OCI-LY3 (cell line): ENCODE measurements around the gene PEX16.

ENCODE experiments used
- EZH2phosphoT487 ChIP-seq: fragments of 200-600 bp; shearing (Covaris generic); IDR thresholded peaks from 2 replicates; pipeline ENCODE4 v1.6.1; 2018; ENCODE audit warnings: antibody characterized with exemption, mixed run types, low read depth
- TF ChIP-seq, protein P1 (sequence below): fragments of 200-600, 300-600 bp; sonication (generic); IDR thresholded peaks from 2 replicates; pipeline ENCODE4 v1.5.1; 2014; ENCODE audit warnings: antibody characterized with exemption, low read length, low read depth

DNA sequence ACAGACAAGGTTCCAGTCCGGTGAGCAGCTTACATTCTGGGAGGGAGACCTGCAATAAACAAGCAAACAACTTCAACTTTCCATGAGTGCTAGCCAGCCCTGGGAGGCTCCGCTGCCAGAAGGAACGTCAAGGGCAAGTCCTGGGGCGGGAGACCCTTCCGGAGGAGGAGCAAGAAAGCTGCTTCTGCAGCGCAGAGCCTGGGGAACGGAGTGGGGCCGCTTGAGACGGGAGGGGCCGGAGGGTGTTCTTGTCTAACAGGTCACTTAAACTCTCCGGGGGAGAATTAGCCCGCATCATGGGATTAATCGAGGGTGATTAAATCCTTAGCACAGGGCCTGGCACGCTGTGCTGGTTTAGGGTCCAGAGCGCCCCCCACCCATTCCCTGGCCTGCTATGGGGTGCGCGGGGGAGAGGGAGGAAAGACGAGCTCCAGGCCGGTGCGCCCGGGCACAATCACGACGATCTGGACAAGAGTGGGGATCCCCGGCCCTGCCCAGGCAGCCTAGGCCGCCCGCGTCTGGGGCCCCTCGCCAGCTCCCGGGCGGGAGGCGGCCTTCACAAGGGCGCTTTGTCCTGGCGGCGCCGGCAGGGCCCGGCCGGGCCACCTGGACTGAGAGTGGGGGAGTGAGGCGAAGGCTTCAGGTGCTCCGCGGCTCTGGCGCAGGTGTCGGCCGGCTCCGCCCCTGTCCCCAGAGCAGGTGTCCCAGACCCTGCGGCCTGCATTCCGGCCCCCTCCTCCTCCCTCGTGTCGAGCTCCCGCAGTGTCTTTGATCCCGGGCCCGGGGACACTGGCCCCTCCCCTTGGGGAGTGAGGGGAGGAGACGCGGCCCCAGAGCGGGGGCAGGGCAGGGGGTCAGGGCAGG is 4.1 kb upstream of the PEX16 start:
- TF ChIP-seq, protein P1, sequence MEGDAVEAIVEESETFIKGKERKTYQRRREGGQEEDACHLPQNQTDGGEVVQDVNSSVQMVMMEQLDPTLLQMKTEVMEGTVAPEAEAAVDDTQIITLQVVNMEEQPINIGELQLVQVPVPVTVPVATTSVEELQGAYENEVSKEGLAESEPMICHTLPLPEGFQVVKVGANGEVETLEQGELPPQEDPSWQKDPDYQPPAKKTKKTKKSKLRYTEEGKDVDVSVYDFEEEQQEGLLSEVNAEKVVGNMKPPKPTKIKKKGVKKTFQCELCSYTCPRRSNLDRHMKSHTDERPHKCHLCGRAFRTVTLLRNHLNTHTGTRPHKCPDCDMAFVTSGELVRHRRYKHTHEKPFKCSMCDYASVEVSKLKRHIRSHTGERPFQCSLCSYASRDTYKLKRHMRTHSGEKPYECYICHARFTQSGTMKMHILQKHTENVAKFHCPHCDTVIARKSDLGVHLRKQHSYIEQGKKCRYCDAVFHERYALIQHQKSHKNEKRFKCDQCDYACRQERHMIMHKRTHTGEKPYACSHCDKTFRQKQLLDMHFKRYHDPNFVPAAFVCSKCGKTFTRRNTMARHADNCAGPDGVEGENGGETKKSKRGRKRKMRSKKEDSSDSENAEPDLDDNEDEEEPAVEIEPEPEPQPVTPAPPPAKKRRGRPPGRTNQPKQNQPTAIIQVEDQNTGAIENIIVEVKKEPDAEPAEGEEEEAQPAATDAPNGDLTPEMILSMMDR, result no peak
- no peak for TF ChIP-seq EZH2phosphoT487
